GM11168 (cell line): ENCODE data around the gene CCM2.

Source experiments
- in situ Hi-C: fragments of 300-500 bp; cut with MboI; formaldehyde crosslinking; loops from one replicate; pipeline ENCODE4 v1.12.0; 2022; ENCODE audit warnings: low sequenced_read_pairs; ENCODE audit not compliant: unreplicated experiment

Gene CCM2

GRCh38 chr7:45000093-45001032, at the start of gene CCM2:
Gene CCM2 (plus strand): TSS chr7:45000201. CDS start chr7:45000334, 133 bp downstream.
- in situ Hi-C loops: no loop called here

GRCh38 chr7:44953156-44953555, 46.8 kb upstream of the CCM2 start:
- in situ Hi-C loops: loop anchor here (25.0 kb wide), 1 partner anchor 184 kb away; no protein-coding TSS in a partner anchor

GRCh38 chr7:44955733-44956132, 44.3 kb upstream of the CCM2 start:
- in situ Hi-C loops: loop anchor here (25.0 kb wide), 1 partner anchor 182 kb away; no protein-coding TSS in a partner anchor

GRCh38 chr7:44956157-44956766, 43.7 kb upstream of the CCM2 start:
- in situ Hi-C loops: loop anchor here (25.0 kb wide), 1 partner anchor 181 kb away; no protein-coding TSS in a partner anchor

GRCh38 chr7:44958645-44959344, 41.2 kb upstream of the CCM2 start:
- in situ Hi-C loops: loop anchor here (25.0 kb wide), 1 partner anchor 179 kb away; no protein-coding TSS in a partner anchor

GRCh38 chr7:44959433-44959951, 40.5 kb upstream of the CCM2 start:
- in situ Hi-C loops: loop anchor here (25.0 kb wide), 1 partner anchor 178 kb away; no protein-coding TSS in a partner anchor

GRCh38 chr7:44960011-44960580, 39.9 kb upstream of the CCM2 start:
- in situ Hi-C loops: loop anchor here (25.0 kb wide), 1 partner anchor 177 kb away; no protein-coding TSS in a partner anchor

GRCh38 chr7:44961844-44962482, 38.0 kb upstream of the CCM2 start:
- in situ Hi-C loops: loop anchor here (25.0 kb wide), 1 partner anchor 175 kb away; no protein-coding TSS in a partner anchor

- in situ Hi-C loops: loop anchor here (25.0 kb wide), 1 partner anchor 175 kb away; no protein-coding TSS in a partner anchor
Measured at GRCh38 chr7:44962483-44963251, 37.3 kb upstream of the CCM2 start.

- in situ Hi-C loops: loop anchor here (25.0 kb wide), 1 partner anchor 174 kb away; no protein-coding TSS in a partner anchor
Measured at GRCh38 chr7:44963364-44964290, 36.4 kb upstream of the CCM2 start.

- in situ Hi-C loops: loop anchor here (25.0 kb wide), 1 partner anchor 173 kb away; no protein-coding TSS in a partner anchor
Measured at GRCh38 chr7:44964384-44964830, 35.6 kb upstream of the CCM2 start.

- in situ Hi-C loops: loop anchor here (25.0 kb wide), 1 partner anchor 172 kb away; no protein-coding TSS in a partner anchor
Measured at GRCh38 chr7:44964831-44965440, 35.1 kb upstream of the CCM2 start.

- in situ Hi-C loops: loop anchor here (25.0 kb wide), 1 partner anchor 172 kb away; no protein-coding TSS in a partner anchor
Measured at GRCh38 chr7:44965441-44965903, 34.5 kb upstream of the CCM2 start.

- in situ Hi-C loops: loop anchor here (25.0 kb wide), 1 partner anchor 171 kb away; no protein-coding TSS in a partner anchor
Measured at GRCh38 chr7:44965937-44966730, 33.9 kb upstream of the CCM2 start.

GRCh38 chr7:44966731-44967538, 33.1 kb upstream of the CCM2 start:
- in situ Hi-C loops: loop anchor here (25.0 kb wide), 1 partner anchor 170 kb away; no protein-coding TSS in a partner anchor
